AG10803 (cell line): ENCODE results near the gene PSMD6.

Experiments
- DNase-seq: peaks from one replicate; pipeline ENCODE4 v3.0.0; 2010; ENCODE audit warnings: low read depth
- H3K4me3 ChIP-seq: 2 replicates; pipeline ENCODE4 v1.5.1; 2011; ENCODE audit warnings: mild to moderate bottlenecking, low read length, control low read depth
- CTCF ChIP-seq: conservative IDR thresholded peaks from 2 replicates; pipeline ENCODE4 v1.5.1; 2011; ENCODE audit warnings: mild to moderate bottlenecking, low read length, control low read depth, inconsistent platforms

The PSMD6 gene

GRCh38 chr3:63976161-63976871 is 47.0 kb downstream of the PSMD6 start:
- H3K4me3 ChIP-seq: peak overlapping the region; percentile 26
- no peak; the same call in 1 of the 2 replicates for TF ChIP-seq CTCF
- peak; percentile 97 for DNase-seq

- H3K4me3 ChIP-seq: peak overlapping the region; percentile 26
- TF ChIP-seq CTCF: no peak
- peak; percentile 29 for DNase-seq
Measured at GRCh38 chr3:63975723-63976122, 47.6 kb downstream of the PSMD6 start.

- TF ChIP-seq CTCF: no peak
- no peak overlapping the region for H3K4me3 ChIP-seq
- DNase-seq: no peak
Measured at GRCh38 chr3:63974451-63974850, 48.8 kb downstream of the PSMD6 start.

- H3K4me3 ChIP-seq: no peak overlapping the region
- no peak for TF ChIP-seq CTCF
Measured at GRCh38 chr3:63973406-63973805, 49.9 kb downstream of the PSMD6 start.

GRCh38 chr3:63972987-63973386 is 50.3 kb downstream of the PSMD6 start:
- no peak for TF ChIP-seq CTCF
- H3K4me3 ChIP-seq: no peak overlapping the region
- no peak for DNase-seq

More at GRCh38 chr3:63973406-63973805, 49.9 kb downstream of the PSMD6 start:
- DNase-seq: no peak

- peak; percentile 76 for DNase-seq
Measured at GRCh38 chr3:63972196-63972595, 51.1 kb downstream of the PSMD6 start.

More at GRCh38 chr3:63972196-63972595, 51.1 kb downstream of the PSMD6 start:
- TF ChIP-seq CTCF: no peak
- H3K4me3 ChIP-seq: no peak overlapping the region
